HG03575 (cell line): ENCODE data around the gene PSMA5.

ENCODE experiments used
- ATAC-seq: cut with Tn5 transposase; IDR thresholded peaks from one replicate; pipeline ENCODE4 v1.9.1; 2021; ENCODE audit not compliant: unreplicated experiment, insufficient number of reproducible peaks, low FRiP score; ENCODE audit errors: extremely low read depth

PSMA5 gene

DNA sequence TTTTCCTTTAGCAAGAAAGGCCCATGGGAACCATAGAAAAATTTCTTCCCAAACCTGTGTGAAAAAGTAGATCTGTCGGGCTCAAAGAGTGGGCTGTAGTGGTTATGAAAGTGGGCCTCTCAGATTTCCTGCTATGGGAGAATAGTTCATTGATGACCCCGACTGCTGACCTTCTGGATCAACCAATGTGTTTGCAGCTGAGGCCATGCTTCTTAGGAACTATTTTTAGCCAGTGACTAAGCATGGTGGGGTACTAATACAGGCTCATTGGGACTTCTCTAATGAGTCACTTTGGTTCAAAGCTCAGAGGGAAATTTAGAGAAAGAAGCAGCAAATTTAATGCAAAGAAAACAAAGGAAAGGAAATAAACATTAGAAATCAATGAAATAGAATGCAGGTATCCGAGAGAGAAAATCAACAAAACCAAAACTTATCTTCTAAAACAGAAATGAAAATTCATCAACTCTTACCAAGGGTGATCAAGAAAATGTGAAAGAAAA, 12.6 kb upstream of the PSMA5 start:
- no peak for ATAC-seq

DNA sequence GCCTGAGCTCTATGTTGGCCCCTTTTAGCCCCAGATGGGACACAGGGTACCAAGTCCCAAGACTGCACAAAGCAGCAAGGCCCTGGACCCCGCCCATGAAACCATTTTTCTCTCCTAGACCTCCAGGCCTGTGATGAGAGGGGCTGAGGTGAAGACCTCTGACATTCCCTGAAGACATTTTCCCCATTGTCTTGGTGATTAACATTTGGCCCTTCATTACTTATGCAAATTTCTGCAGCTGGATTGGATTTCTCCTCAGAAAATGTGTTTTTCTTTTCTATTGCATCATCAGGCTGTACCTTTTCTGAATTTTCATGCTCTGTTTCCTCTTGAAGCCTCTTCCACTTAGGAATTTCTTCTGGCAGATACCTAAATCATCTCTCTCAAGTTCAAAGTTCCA, 8.2 kb upstream of the PSMA5 start:
- no peak for ATAC-seq

GRCh38 chr1:109433322-109433721, 7.1 kb upstream of the PSMA5 start:
- no peak for ATAC-seq

GRCh38 chr1:109432336-109432735, 6.1 kb upstream of the PSMA5 start:
- no peak for ATAC-seq

DNA sequence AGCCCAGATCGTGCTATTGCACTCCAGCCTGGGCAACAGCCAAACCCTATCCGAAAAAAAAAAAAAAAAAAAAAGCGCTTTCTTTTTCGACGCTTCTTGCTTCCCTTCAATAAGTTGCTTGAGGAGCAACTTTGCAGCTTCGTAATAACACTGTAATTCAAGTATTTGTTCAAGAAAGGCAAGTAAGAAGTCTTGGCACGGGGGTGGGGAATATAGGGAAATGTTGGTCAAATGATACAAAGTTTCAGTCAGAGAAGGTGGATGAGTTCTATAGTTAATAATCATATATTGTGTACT, 871 bp upstream of the PSMA5 start:
- no peak for ATAC-seq

GRCh38 chr1:109425391-109426280, 612 bp downstream of the PSMA5 start:
- ATAC-seq, result no peak

- ATAC-seq, result no peak
Observed at GRCh38 chr1:109423498-109423897, 2.8 kb downstream of the PSMA5 start.

GRCh38 chr1:109412551-109412950, 13.7 kb downstream of the PSMA5 start:
- no peak for ATAC-seq

GRCh38 chr1:109404838-109405237, 21.4 kb downstream of the PSMA5 start:
- ATAC-seq, result no peak

GRCh38 chr1:109402025-109402424, 24.2 kb downstream of the PSMA5 start:
- ATAC-seq, result no peak

- ATAC-seq, result no peak
Observed at GRCh38 chr1:109400035-109400655, 26.1 kb downstream of the PSMA5 start.

GRCh38 chr1:109399326-109399957, 26.8 kb downstream of the PSMA5 start:
- no peak for ATAC-seq

DNA sequence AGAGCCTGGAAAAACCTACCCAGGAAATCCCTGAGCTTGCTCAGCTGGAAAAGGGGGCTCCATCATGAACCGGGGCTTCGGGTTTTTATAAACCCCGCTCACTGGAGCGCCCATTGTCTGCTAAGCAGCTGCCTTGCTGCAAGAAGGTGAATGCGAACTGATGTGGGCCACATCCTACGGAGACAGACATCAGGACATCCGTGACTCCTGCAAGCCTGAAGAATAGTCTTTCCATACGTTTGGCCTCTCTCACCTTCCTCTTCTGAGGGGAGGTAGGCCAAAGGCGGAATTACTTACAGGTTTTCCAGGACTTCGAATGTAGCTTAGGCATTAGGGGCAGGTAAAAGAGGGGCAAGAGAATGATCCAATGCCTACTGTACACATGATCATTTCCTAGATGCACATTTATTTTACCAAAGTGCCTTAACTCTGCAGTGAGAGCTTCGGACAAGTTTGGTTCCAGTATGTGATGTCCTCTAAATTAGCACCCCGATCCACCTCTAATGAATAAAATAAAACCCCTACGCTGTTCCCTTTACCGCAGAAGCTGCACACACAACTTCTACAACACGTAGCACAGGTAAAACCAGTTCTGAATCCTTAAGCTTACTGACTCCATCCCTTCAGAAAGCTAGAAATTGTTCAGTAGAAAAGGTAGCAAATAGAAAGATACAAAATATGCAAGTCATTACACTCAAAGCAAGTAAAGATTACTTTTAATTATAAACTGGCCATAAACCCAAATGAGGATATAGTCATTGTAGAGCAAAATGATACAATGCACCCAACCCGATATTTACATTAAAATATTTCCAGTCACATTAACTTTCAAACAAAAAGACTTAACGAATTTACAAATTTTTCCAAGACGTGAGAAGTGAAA, 27.7 kb downstream of the PSMA5 start:
- no peak for ATAC-seq

GRCh38 chr1:109397581-109398342, 28.5 kb downstream of the PSMA5 start, which contains the start of gene SORT1:
Gene SORT1, minus strand, starts transcription at chr1:109397918. Its CDS starts 26 bp downstream, at chr1:109397892.
- ATAC-seq, result no peak

- no peak for ATAC-seq
Observed at GRCh38 chr1:109396871-109397580, 29.2 kb downstream of the PSMA5 start.

DNA sequence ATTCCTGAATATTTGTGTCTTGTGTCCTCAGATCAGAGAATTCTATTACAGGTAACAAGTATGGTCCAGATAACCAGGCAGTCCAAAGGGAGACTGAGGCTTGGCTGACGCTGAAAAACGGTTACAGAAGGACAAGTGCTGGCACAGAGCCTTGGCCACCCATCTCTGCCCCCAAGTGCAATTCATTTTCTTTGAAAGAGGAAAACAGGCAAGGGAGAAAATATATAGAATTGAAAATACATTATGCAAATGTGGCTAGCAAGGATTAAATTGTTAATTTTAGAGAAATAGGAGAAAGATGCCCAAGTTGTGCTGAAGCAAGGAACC, 29.8 kb downstream of the PSMA5 start:
- ATAC-seq, result no peak

DNA sequence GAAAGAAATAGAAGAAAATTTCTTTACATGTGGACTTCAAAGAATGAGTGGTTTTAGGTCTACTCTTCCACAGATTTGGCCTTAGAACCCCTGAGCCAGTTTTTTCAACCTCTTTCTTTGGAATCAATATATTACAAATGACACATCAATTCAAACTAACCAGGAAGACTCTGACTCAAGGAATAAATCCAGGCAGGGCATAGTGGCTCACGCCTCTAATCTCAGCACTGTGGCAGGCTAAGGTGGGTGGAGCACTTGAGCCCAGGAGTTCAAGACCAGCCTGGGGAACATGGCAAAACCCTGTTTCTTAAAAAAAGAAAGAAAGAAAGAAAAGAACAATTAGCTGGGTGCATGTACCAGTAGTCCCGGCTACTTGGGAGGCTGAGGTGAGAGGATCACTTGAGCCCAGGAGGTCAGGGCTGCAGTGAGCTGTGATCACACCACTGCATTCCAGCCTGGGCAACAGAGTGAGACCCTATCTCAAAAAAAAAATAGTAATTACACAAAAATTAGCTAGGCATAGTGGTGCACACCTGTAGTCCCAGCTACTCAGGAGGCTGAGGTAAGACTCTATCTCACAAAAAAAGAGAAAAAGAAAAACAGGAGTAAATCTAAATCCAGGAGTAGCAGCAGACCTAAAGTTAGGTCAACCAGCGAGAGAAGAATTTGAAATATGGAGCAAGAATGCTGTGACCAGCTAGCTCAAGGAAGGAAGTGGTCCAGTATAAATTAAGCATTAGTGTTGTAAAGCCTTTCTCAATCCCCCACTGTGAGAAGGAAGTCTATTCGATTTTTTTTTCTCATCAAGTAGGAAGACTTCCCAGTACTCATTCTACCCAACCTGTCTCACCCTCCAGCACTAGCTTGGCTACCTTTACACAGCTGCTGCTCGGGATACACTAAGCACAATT, 30.4 kb downstream of the PSMA5 start:
- ATAC-seq, result no peak
